K562 (cell line): Measurements from ENCODE around the gene ICAM1. TPM values are rescaled to one million over a fixed set of nuclear protein-coding genes. Genes with fewer than 3 reads are reported as not detected.

Source experiments
- CBFA2T2 ChIP-seq: fragments of 450-650 bp; conservative IDR thresholded peaks from 2 replicates; pipeline ENCODE4 v1.6.1; 2017; ENCODE audit warnings: mild to moderate bottlenecking
- HDAC1 ChIP-seq, 2 experiments: fragments of 450-650 bp; IDR thresholded peaks; 2 replicates each; pipeline ENCODE4 v1.6.1; 2016 to 2017; ENCODE audit warnings: inconsistent platforms in 1 of 2, mild to moderate bottlenecking in 1 of 2, moderate library complexity in 1 of 2
- MEIS2 ChIP-seq: fragments of 450-650 bp; IDR thresholded peaks from 2 replicates; pipeline ENCODE4 v1.6.1; 2014; ENCODE audit warnings: mild to moderate bottlenecking; ENCODE audit not compliant: partially characterized antibody
- polyA plus RNA-seq, 8 experiments: library from polyadenylated mRNA; depleted of rRNA in 4 of 8; stranded (reverse) in 5 of 8; unstranded in 3 of 8; fragments of >200 nt; fragmentation: Nextera tagmentation in 2 of 8; fragmentation: Illumina TruSeq in 1 of 8; extraction: Ambion mirVana in 2 of 8; extraction: Trizol in 1 of 8; gene quantifications; 2 replicates each; pipeline versions ENCODE4 v1.2.1 to v1.2.3, GENCODE V29; 2011 to 2014; ENCODE audit warnings: inconsistent platforms in 1 of 8, missing spikeins in 1 of 8
- total RNA-seq, 7 experiments: library from RNA; depleted of rRNA in 6 of 7; stranded (reverse); fragments of >200 nt in 6 of 7; fragmentation: Illumina TruSeq in 2 of 7; extraction: Trizol in 2 of 7; gene quantifications; 2 replicates each; pipeline versions ENCODE4 v1.2.1 to v1.2.3, GENCODE V29; 2011 to 2021; ENCODE audit warnings: low replicate concordance in 1 of 7
- TF ChIP-seq, protein P1 (sequence below): sonication (generic); formaldehyde crosslinking; IDR thresholded peaks from 2 replicates; pipeline ENCODE4 v1.5.0; 2020; ENCODE audit warnings: missing genetic modification reagents
- TF ChIP-seq, protein P2 (sequence below): fragments of 450-650 bp; IDR thresholded peaks from 2 replicates; pipeline ENCODE4 v1.6.1; 2017; ENCODE audit warnings: antibody characterized with exemption, mild to moderate bottlenecking

ICAM1 gene
- total and polyA plus RNA-seq, 9 of the 15 experiments (the other 6 are each of a cell fraction or from before 2014, with no cell fraction given) = 2.3 to 24.4 (median 13.4) TPM

DNA sequence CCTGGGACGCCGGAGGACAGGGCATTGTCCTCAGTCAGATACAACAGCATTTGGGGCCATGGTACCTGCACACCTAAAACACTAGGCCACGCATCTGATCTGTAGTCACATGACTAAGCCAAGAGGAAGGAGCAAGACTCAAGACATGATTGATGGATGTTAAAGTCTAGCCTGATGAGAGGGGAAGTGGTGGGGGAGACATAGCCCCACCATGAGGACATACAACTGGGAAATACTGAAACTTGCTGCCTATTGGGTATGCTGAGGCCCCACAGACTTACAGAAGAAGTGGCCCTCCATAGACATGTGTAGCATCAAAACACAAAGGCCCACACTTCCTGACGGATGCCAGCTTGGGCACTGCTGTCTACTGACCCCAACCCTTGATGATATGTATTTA is 14.5 kb downstream of the ICAM1 start (continued):
- TF ChIP-seq, protein P1, sequence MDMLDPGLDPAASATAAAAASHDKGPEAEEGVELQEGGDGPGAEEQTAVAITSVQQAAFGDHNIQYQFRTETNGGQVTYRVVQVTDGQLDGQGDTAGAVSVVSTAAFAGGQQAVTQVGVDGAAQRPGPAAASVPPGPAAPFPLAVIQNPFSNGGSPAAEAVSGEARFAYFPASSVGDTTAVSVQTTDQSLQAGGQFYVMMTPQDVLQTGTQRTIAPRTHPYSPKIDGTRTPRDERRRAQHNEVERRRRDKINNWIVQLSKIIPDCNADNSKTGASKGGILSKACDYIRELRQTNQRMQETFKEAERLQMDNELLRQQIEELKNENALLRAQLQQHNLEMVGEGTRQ (CRISPR knock-in tag) = 0 out of 2 replicates have a peak, but pooled peaks have one; percentile 37
- TF ChIP-seq CBFA2T2 (0 out of 2 replicates have a peak, but pooled peaks have one; percentile 7), HDAC1 (IDR thresholded peaks at IDR 0.05) (no peak), MEIS2 (peak; percentile 95)
- TF ChIP-seq, protein P2, sequence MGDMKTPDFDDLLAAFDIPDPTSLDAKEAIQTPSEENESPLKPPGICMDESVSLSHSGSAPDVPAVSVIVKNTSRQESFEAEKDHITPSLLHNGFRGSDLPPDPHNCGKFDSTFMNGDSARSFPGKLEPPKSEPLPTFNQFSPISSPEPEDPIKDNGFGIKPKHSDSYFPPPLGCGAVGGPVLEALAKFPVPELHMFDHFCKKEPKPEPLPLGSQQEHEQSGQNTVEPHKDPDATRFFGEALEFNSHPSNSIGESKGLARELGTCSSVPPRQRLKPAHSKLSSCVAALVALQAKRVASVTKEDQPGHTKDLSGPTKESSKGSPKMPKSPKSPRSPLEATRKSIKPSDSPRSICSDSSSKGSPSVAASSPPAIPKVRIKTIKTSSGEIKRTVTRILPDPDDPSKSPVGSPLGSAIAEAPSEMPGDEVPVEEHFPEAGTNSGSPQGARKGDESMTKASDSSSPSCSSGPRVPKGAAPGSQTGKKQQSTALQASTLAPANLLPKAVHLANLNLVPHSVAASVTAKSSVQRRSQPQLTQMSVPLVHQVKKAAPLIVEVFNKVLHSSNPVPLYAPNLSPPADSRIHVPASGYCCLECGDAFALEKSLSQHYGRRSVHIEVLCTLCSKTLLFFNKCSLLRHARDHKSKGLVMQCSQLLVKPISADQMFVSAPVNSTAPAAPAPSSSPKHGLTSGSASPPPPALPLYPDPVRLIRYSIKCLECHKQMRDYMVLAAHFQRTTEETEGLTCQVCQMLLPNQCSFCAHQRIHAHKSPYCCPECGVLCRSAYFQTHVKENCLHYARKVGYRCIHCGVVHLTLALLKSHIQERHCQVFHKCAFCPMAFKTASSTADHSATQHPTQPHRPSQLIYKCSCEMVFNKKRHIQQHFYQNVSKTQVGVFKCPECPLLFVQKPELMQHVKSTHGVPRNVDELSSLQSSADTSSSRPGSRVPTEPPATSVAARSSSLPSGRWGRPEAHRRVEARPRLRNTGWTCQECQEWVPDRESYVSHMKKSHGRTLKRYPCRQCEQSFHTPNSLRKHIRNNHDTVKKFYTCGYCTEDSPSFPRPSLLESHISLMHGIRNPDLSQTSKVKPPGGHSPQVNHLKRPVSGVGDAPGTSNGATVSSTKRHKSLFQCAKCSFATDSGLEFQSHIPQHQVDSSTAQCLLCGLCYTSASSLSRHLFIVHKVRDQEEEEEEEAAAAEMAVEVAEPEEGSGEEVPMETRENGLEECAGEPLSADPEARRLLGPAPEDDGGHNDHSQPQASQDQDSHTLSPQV = no peak
